HG03066 (cell line): ENCODE results near the gene MYH13.

ENCODE experiments used
- ATAC-seq: cut with Tn5 transposase; IDR thresholded peaks from one replicate; pipeline ENCODE4 v1.9.1; 2021; ENCODE audit warnings: low read depth; ENCODE audit not compliant: unreplicated experiment

The MYH13 gene

GRCh38 chr17:10372906-10373305 is at the start of gene MYH13:
TSS of gene MYH13 (minus strand) at chr17:10373006. CDS start at chr17:10364530, 8,476 bp downstream.
- no peak for ATAC-seq

GRCh38 chr17:10421900-10422542 is 49.2 kb upstream of the MYH13 start, which contains the start of gene MYH8:
TSS of gene MYH8 (minus strand) at chr17:10421950. CDS start at chr17:10420227, 1,723 bp downstream.
- ATAC-seq, result no peak

GRCh38 chr17:10421211-10421610 is 48.4 kb upstream of the MYH13 start:
- no peak for ATAC-seq

GRCh38 chr17:10420811-10421210 is 48.0 kb upstream of the MYH13 start:
- no peak for ATAC-seq

GRCh38 chr17:10417431-10417830 is 44.6 kb upstream of the MYH13 start:
- ATAC-seq, result no peak

DNA sequence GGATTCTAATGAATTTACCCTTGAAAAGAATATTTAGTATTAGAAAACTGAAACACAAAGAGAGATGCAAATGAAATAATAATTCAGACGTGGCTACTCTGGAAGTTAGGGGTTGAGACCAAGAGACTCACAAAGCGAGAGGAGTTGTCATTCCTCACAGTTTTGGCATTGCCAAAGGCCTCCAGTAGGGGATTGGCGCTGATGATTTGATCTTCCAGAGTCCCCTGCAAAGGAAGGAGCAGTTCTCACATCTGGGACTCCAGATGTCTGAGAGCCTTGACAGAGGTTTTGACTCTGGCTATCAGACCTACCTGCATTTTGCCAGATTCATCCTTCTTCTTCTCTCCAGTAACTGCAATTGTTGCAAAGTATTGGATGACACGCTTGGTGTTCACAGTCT is 42.4 kb upstream of the MYH13 start:
- ATAC-seq, result no peak

DNA sequence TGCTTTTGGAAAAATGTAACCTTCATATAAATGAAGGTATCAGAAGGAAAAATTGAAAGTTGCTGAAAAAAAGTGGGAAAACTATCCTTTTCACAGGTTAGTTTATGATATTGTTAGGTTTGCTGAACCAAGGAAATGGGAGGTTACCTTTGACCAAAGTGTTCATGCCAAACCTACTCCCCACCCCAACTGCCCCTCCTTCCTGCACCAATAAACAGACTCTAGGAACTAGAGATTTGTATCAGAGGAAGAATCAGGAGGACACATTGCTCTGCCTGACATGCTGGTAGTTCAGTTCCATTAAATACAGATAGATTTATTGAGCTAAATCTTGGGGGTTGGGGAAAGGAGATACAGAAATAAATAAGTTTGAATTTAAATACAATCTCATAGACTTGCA is 30.8 kb upstream of the MYH13 start:
- ATAC-seq, result no peak

GRCh38 chr17:10398352-10398751 is 25.5 kb upstream of the MYH13 start:
- no peak for ATAC-seq

DNA sequence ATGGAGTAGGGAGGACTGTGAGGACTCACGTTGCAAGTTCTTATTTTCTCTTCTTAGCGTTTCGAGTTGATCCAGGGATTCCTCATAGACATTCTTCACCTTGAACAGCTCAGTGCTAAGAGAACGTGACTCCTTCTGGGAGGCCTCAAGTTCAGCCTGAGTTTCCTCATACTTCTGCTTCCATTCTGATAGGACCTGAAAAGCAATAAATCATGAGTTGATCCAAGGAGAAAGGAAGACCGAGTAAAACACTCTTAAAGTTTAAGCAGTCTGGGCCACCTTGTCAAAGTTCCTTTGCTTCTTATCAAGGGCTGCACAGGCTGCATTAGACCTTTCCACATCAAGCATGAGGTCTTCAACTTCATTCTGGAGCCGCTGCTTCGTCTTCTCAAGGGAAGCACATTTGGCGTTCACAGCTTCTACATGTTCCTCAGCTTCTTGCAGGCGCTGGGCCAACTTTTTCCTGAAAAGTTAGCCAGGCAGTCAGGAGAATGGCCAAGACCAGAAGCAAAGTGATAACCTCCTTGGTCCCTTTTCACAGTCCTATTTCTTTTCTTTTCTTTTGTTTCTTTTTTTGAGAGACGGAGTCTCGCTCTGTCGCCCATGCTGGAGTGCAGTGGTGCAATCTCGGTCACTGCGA is 23.8 kb upstream of the MYH13 start:
- no peak for ATAC-seq

- no peak for ATAC-seq
Observed at GRCh38 chr17:10394201-10394887, 21.5 kb upstream of the MYH13 start.

- ATAC-seq, result no peak
Observed at GRCh38 chr17:10392880-10393279, 20.1 kb upstream of the MYH13 start.

GRCh38 chr17:10385871-10386270 is 13.1 kb upstream of the MYH13 start:
- ATAC-seq, result no peak

DNA sequence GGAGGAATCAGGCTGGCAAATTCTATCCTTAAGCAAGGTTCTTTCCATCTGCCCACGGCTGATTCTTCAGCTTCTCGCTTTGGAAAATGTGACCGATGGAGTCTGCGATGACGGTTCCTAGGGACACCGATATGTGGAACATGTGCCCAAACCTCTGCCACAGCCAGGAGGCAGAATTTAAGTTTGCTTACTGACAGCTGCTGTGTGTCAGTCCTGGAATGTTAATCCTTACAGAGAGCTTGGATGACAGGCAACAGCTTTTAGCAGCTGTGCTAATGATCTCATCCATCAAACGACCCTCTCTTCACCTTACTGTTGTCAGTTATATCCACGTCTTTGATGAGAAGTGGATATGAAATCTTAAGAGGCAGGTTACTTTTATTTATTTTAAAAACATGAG is 11.4 kb upstream of the MYH13 start:
- ATAC-seq, result no peak

GRCh38 chr17:10380631-10381408 is 8.0 kb upstream of the MYH13 start:
- ATAC-seq, result no peak

GRCh38 chr17:10370016-10370608 is 2.7 kb downstream of the MYH13 start:
- no peak for ATAC-seq

GRCh38 chr17:10369239-10369638 is 3.6 kb downstream of the MYH13 start:
- ATAC-seq, result no peak

GRCh38 chr17:10368561-10368960 is 4.2 kb downstream of the MYH13 start:
- no peak for ATAC-seq

DNA sequence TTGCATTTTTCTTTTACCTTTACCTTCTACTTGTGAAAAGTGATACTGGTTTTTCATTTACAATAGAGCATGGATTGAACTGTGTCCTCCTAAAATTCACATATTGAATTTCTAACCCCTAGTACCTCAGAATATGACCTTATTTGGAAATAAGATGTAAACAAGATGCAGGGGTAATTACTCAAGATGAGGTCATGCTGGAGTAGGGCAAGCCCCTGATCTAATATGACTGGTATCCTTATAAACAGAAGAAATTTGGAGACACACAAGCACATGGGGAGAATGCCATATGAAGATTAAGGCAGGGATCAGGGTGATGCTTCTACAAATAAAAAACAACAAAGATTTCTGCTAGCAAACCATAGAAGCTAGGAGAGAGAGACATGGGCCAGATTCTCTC is 12.2 kb downstream of the MYH13 start:
- ATAC-seq, result no peak

DNA sequence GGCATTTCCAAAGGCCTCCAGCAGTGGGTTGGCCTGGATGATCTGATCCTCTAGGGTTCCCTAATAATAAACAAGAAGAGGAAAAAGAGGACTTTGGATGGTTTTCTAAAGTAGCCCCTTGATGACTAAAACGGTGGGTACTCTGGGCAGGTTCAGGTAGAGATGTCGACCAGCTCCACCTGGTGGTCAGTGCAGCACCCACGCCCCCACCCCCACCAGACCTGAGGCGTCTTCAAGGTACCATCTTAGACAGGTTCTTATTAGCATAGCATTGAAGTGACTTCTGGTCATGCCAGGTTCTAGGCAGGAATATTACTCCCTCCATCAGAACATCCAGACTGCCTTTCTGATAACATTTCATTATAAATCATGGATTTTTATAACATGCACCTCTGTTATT is 15.0 kb downstream of the MYH13 start:
- ATAC-seq, result no peak

DNA sequence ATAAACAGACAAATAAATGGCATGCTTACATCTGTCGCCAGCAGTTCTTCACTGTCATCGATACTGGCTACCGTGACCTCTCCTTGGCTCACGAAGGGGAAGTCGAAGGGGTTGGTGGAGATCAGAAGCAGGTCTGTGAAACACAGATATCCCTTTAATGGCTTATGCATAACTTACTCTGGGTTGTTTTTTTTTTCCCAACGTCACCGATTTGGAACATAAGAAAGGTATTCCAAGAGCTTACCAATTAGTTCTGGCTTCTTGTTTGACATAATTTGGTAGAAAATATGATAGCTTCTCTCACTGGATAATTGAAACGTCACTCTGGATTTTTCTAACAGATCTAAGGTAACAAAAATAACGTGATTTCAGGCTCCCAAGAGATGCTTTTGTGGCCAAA is 18.2 kb downstream of the MYH13 start:
- no peak for ATAC-seq

DNA sequence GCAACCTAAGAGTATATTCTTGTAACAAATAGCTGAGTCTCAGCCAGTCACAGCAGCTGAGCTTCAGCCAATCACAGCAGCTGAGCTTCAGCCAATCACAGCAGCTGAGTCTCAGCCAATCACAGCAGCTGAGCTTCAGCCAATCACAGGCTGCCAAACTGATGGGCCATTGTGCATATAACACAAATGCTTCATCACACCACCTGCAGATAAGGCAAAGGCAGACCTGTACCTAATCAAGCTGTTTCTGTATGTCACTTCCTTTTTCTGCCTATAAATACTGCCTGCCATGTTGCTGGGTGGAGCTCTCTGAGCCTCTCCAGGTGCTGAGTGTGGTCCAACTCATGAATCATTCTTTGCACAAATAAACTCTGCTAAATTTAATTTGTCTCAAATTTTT is 19.9 kb downstream of the MYH13 start:
- ATAC-seq, result no peak
